IMR-90 (cell line): ENCODE measurements around the gene HDAC9. TPM values are rescaled to one million over a fixed set of nuclear protein-coding genes. Genes with fewer than 3 reads are reported as not detected.

Experiments used
- ATAC-seq: fragments of 200-7000 bp; cut with Tn5 transposase; 2 replicates; pipeline ENCODE4 v1.9.1; 2020; ENCODE audit warnings: low read depth, mild to moderate bottlenecking, moderate library complexity
- BruUV-seq: library from RNA; stranded (reverse); fragments of 400-500 nt; replicated peaks from 2 replicates; lab custom pipeline; 2021; lab: Mats Ljungman, UMichigan
- CTCF ChIA-PET: fragments of 300-600 bp; formaldehyde crosslinking; extraction: SDS; loops from one replicate; lab custom pipeline; 2021; ENCODE audit warnings: antibody characterized with exemption; lab: Yijun Ruan, JAX
- POLR2A ChIA-PET: fragments of 300-600 bp; sonication (Branson Sonifier 250); formaldehyde crosslinking; loops from one replicate; lab custom pipeline; 2022; ENCODE audit warnings: antibody characterized with exemption; ENCODE audit not compliant: unreplicated experiment; lab: Charles Lee
- DNase-seq: peaks from one replicate; pipeline ENCODE4 v3.0.0; 2013
- H2AFZ ChIP-seq: replicated peaks from 2 replicates; pipeline ENCODE3; 2013; ENCODE audit warnings: low read length, mild to moderate bottlenecking; ENCODE audit not compliant: poor library complexity
- H2AK5ac ChIP-seq: 2 replicates; pipeline ENCODE4 v1.6.1; 2013; ENCODE audit warnings: low read depth, low read length, inconsistent platforms
- H2AK9ac ChIP-seq: replicated peaks from 2 replicates; pipeline ENCODE3; 2013; ENCODE audit warnings: mild to moderate bottlenecking, low read depth, low read length, moderate library complexity; ENCODE audit not compliant: poor library complexity
- H2BK120ac ChIP-seq: 2 replicates; pipeline ENCODE4 v1.6.1; 2013; ENCODE audit warnings: low read depth, low read length, inconsistent platforms
- H2BK15ac ChIP-seq: 3 replicates; pipeline ENCODE4 v1.6.1; 2013; ENCODE audit warnings: low read depth, low read length, inconsistent platforms
- H2BK20ac ChIP-seq: 2 replicates; pipeline ENCODE4 v1.6.1; 2013; ENCODE audit warnings: low read depth, mild to moderate bottlenecking, inconsistent platforms, low read length, moderate library complexity
- H2BK5ac ChIP-seq: 2 replicates; pipeline ENCODE4 v1.6.1; 2013; ENCODE audit warnings: mild to moderate bottlenecking, low read depth, low read length, inconsistent platforms; ENCODE audit not compliant: poor library complexity, severe bottlenecking
- H3K14ac ChIP-seq: replicated peaks from 2 replicates; pipeline ENCODE4 v1.6.1; 2013; ENCODE audit warnings: low read depth, low read length, inconsistent platforms
- H3K18ac ChIP-seq: 2 replicates; pipeline ENCODE4 v1.6.1; 2013; ENCODE audit warnings: low read depth, low read length, control low read depth
- H3K23ac ChIP-seq: 2 replicates; pipeline ENCODE4 v1.6.1; 2013; ENCODE audit warnings: low read depth, low read length, inconsistent platforms
- H3K27ac ChIP-seq: 2 replicates; pipeline ENCODE4 v1.5.1; 2013; ENCODE audit warnings: mild to moderate bottlenecking, control low read depth, low read length; ENCODE audit not compliant: insufficient read depth
- H3K27me3 ChIP-seq: 2 replicates; pipeline ENCODE4 v1.6.1; 2013; ENCODE audit warnings: low read length; ENCODE audit not compliant: control insufficient read depth, insufficient read depth
- H3K36me3 ChIP-seq: 2 replicates; pipeline ENCODE4 v1.6.1; 2013; ENCODE audit warnings: low read length, mixed read lengths; ENCODE audit not compliant: control insufficient read depth, insufficient read depth
- H3K4ac ChIP-seq: 2 replicates; pipeline ENCODE4 v1.6.1; 2013; ENCODE audit warnings: low read depth, low read length, inconsistent platforms
- H3K4me1 ChIP-seq: 2 replicates; pipeline ENCODE4 v1.6.1; 2013; ENCODE audit warnings: low read length, mixed read lengths; ENCODE audit not compliant: control insufficient read depth, insufficient read depth
- H3K4me2 ChIP-seq: 2 replicates; pipeline ENCODE4 v1.6.1; 2013; ENCODE audit warnings: low read depth, mild to moderate bottlenecking, control low read depth, low read length, moderate library complexity
- H3K4me3 ChIP-seq: 2 replicates; pipeline ENCODE4 v1.5.1; 2013; ENCODE audit warnings: low read depth, mild to moderate bottlenecking, control low read depth, low read length, moderate library complexity; ENCODE audit not compliant: insufficient read depth
- H3K56ac ChIP-seq: 2 replicates; pipeline ENCODE4 v1.6.1; 2013; ENCODE audit warnings: low read length, inconsistent platforms; ENCODE audit not compliant: insufficient read depth; ENCODE audit errors: extremely low read depth
- H3K79me1 ChIP-seq, 2 experiments: 2 replicates each; pipeline ENCODE4 v1.6.1; 2013; ENCODE audit warnings: low read length in 2 of 2, inconsistent platforms in 1 of 2, low read depth in 1 of 2
- H3K9ac ChIP-seq: 2 replicates; pipeline ENCODE4 v1.6.1; 2013; ENCODE audit warnings: low read depth, low read length, control low read depth
- H3K9me1 ChIP-seq: 2 replicates; pipeline ENCODE4 v1.6.1; 2013; ENCODE audit warnings: low read length, inconsistent platforms; ENCODE audit not compliant: insufficient read depth
- H3K9me3 ChIP-seq: 2 replicates; pipeline ENCODE4 v1.6.1; 2013; ENCODE audit warnings: low read length; ENCODE audit not compliant: control insufficient read depth, insufficient read depth
- H4K20me1 ChIP-seq: 2 replicates; pipeline ENCODE4 v1.6.1; 2013; ENCODE audit warnings: low read length, inconsistent platforms; ENCODE audit not compliant: insufficient read depth
- H4K5ac ChIP-seq: 2 replicates; pipeline ENCODE4 v1.6.1; 2013; ENCODE audit warnings: mild to moderate bottlenecking, low read depth, low read length, control low read depth
- H4K8ac ChIP-seq, 2 experiments: 2 replicates each; pipeline ENCODE4 v1.6.1; 2013; ENCODE audit warnings: low read depth in 2 of 2, low read length in 2 of 2, control low read depth in 1 of 2, inconsistent platforms in 1 of 2
- H4K91ac ChIP-seq: 2 replicates; pipeline ENCODE4 v1.6.1; 2013; ENCODE audit warnings: low read depth, low read length, inconsistent platforms; ENCODE audit not compliant: insufficient read depth
- BHLHE40 ChIP-seq: fragments of 150-350 bp; IDR thresholded peaks from 2 replicates; pipeline ENCODE4 v1.6.1; 2016; ENCODE audit warnings: mild to moderate bottlenecking, low read depth, low read length
- CEBPB ChIP-seq: IDR thresholded peaks from 2 replicates; pipeline ENCODE4 v1.6.1; 2012; ENCODE audit warnings: low read depth, low read length, improper control_type of control experiment
- CHD1 ChIP-seq: IDR thresholded peaks from 2 replicates; pipeline ENCODE4 v1.6.1; 2012; ENCODE audit warnings: low read depth, low read length, improper control_type of control experiment
- CTCF ChIP-seq: conservative IDR thresholded peaks from 2 replicates; pipeline ENCODE4 v1.5.1; 2012; ENCODE audit warnings: mild to moderate bottlenecking, low read depth, low read length, improper control_type of control experiment
- FOS ChIP-seq: fragments of 150-350 bp; IDR thresholded peaks from 2 replicates; pipeline ENCODE4 v1.6.1; 2016; ENCODE audit warnings: low read depth, low read length
- MAFK ChIP-seq: IDR thresholded peaks from 2 replicates; pipeline ENCODE4 v1.6.1; 2012; ENCODE audit warnings: low read depth, low read length, improper control_type of control experiment
- MAZ ChIP-seq: IDR thresholded peaks from 2 replicates; pipeline ENCODE4 v1.6.1; 2012; ENCODE audit warnings: low read depth, mild to moderate bottlenecking, low read length, improper control_type of control experiment, moderate library complexity, borderline replicate concordance
- MXI1 ChIP-seq: IDR thresholded peaks from 2 replicates; pipeline ENCODE4 v1.6.1; 2012; ENCODE audit warnings: low read depth, mild to moderate bottlenecking, low read length, moderate library complexity, borderline replicate concordance
- NFE2L2 ChIP-seq: fragments of 150-350 bp; IDR thresholded peaks from 2 replicates; pipeline ENCODE4 v1.6.1; 2016; ENCODE audit warnings: low read depth, mild to moderate bottlenecking, low read length
- POLR2A ChIP-seq: IDR thresholded peaks from 2 replicates; pipeline ENCODE4 v1.6.1; 2012; ENCODE audit warnings: mild to moderate bottlenecking, low read depth, low read length
- RAD21 ChIP-seq: IDR thresholded peaks from 2 replicates; pipeline ENCODE4 v1.6.1; 2012; ENCODE audit warnings: low read length, improper control_type of control experiment
- RCOR1 ChIP-seq: IDR thresholded peaks from 2 replicates; pipeline ENCODE4 v1.6.1; 2012; ENCODE audit warnings: mild to moderate bottlenecking, low read length, improper control_type of control experiment; ENCODE audit not compliant: insufficient replicate concordance
- RFX5 ChIP-seq: IDR thresholded peaks from 2 replicates; pipeline ENCODE4 v1.8.0; 2012; ENCODE audit warnings: low read depth, mild to moderate bottlenecking, low read length, moderate library complexity
- SMC3 ChIP-seq: fragments of 150-350 bp; IDR thresholded peaks from 2 replicates; pipeline ENCODE4 v1.6.1; 2016; ENCODE audit warnings: low read depth, mild to moderate bottlenecking, antibody characterized with exemption, low read length, moderate library complexity
- USF2 ChIP-seq: fragments of 150-350 bp; IDR thresholded peaks from 2 replicates; pipeline ENCODE4 v1.6.1; 2017; ENCODE audit warnings: mild to moderate bottlenecking, antibody characterized with exemption, low read length, low read depth
- WGBS, 2 experiments: methylation state at CpG; one replicate each; pipeline versions ENCODE4 v1.1.5 to v1.1.7; 2013; ENCODE audit warnings: missing lambda C conversion rate in 2 of 2; ENCODE audit not compliant: insufficient read length in 1 of 2; ENCODE audit errors: extremely low coverage in 2 of 2; 5-methylcytosine and 5-hydroxymethylcytosine counted together
- dilution Hi-C: fragments of 300-500 bp; cut with HindIII; formaldehyde crosslinking; loops from one replicate; pipeline ENCODE4 v1.14.3; 2018; ENCODE audit warnings: low sequenced_read_pairs; ENCODE audit not compliant: unreplicated experiment
- in situ Hi-C: fragments of 300-500 bp; cut with MboI; formaldehyde crosslinking; loops from 3 replicates; pipeline ENCODE4 v1.14.3; 2019; ENCODE audit warnings: low sequenced_read_pairs, inconsistent platforms, mixed read lengths
- intact Hi-C: fragments of 100-400 bp; cut with micrococcal nuclease; formaldehyde crosslinking; loops from 2 replicates; pipeline ENCODE4 v1.10.0; 2022
- polyA plus RNA-seq, 3 experiments: library from polyadenylated mRNA; depleted of rRNA; stranded (reverse); fragments of >200 nt; gene quantifications; 2 replicates each; pipeline ENCODE4 v1.2.3, GENCODE V29; 2012; ENCODE audit warnings: low replicate concordance in 1 of 3
- total RNA-seq: library from RNA; depleted of rRNA; stranded (reverse); fragments of >200 nt; gene quantifications from 2 replicates; pipeline ENCODE4 v1.2.3, GENCODE V29; 2012

HDAC9 gene
- total and polyA plus RNA-seq, 2 of the 4 experiments (the other 2 are of a cell fraction) = 4.3 to 24.7 TPM

GRCh38 chr7:18896343-18896975 lies 400.9 kb downstream of the HDAC9 start:
- DNase-seq = peak; percentile 13
- dilution Hi-C loops = no loop called here
- no peak overlapping the region for H3K18ac ChIP-seq
- H3K4ac ChIP-seq = peak overlapping the region; percentile 49; the same call in 1 of the 2 replicates
- H3K14ac ChIP-seq = no peak overlapping the region
- H2AFZ ChIP-seq = no peak overlapping the region
- H4K5ac ChIP-seq = no peak overlapping the region
- no peaks in the 10 kb centered on the region for H3K36me3 ChIP-seq
- H3K27me3 ChIP-seq = no peaks in the 10 kb centered on the region
- peak overlapping the region in 1 of 2 experiments; percentile 33; a peak in 2 of 4 replicates for H4K8ac ChIP-seq
- no CpG with 5 or more reads among the region's 2 CpGs for WGBS, 2 experiments
- peak overlapping the region; percentile 35; the same call in 1 of the 2 replicates for H2AK5ac ChIP-seq
- H2BK20ac ChIP-seq = peak overlapping the region; percentile 39
- no peaks in the 10 kb centered on the region for H3K9me3 ChIP-seq
- H3K79me1 ChIP-seq = no peaks in the 10 kb centered on the region
- ChIA-PET CTCF (no interaction called here), POLR2A (no interaction called here)
- H4K20me1 ChIP-seq = no peaks in the 10 kb centered on the region
- peak overlapping the region; percentile 44; the same call in 1 of the 2 replicates for H3K23ac ChIP-seq
- H3K4me3 ChIP-seq = no peak overlapping the region
- no TSS peak for BruUV-seq
- in situ Hi-C loops = no loop called here
- no peak overlapping the region for H3K9ac ChIP-seq
- H4K91ac ChIP-seq = no peak overlapping the region; the same call in 1 of the 2 replicates
- no peak for ATAC-seq
- no peak overlapping the region for H2AK9ac ChIP-seq
- H2BK120ac ChIP-seq = peak overlapping the region; percentile 39; the same call in 1 of the 2 replicates
- H3K56ac ChIP-seq = no peak overlapping the region
- no peak overlapping the region for H3K27ac ChIP-seq
- peak overlapping the region; percentile 99; the same call in 2 of the 3 replicates for H2BK15ac ChIP-seq
- H2BK5ac ChIP-seq = peak overlapping the region; percentile 74
- H3K4me2 ChIP-seq = no peak overlapping the region; the same call in 1 of the 2 replicates
- intact Hi-C loops = loop anchor here (5.0 kb wide), 1 partner anchor 211 kb away; no protein-coding TSS in a partner anchor
- H3K4me1 ChIP-seq = peaks cover 4% of the 10 kb centered on the region
- H3K9me1 ChIP-seq = no peaks in the 10 kb centered on the region
- TF ChIP-seq MAZ (no peak), BHLHE40 (no peak), CTCF (no peak), POLR2A (no peak), SMC3 (no peak), RCOR1 (no peak), FOS (no peak), MXI1 (no peak), MAFK (no peak), RAD21 (no peak), USF2 (no peak), NFE2L2 (no peak), CHD1 (no peak), CEBPB (no peak), RFX5 (no peak)
